Esophagus muscularis mucosa (tissue), 4 donors: Measurements from ENCODE around the gene NUBP2. TPM values are rescaled to one million over a fixed set of nuclear protein-coding genes. Genes with fewer than 3 reads are reported as not detected.

ENCODE experiments used
- DNase-seq: peaks from one replicate; pipeline ENCODE4 v3.0.0-alpha.2; 2017; ENCODE audit errors: extremely low spot score
- H3K27ac ChIP-seq, 4 donors: fragments of 200-600 bp; sonication (generic); replicated peaks in 1 of 4; 1 replicate in 3 of 4; 2 replicates in 1 of 4; pipeline ENCODE4 v1.5.1; 2016 to 2019; ENCODE audit warnings: mild to moderate bottlenecking in 1 of 4
- H3K27me3 ChIP-seq, 4 donors: fragments of 200-600 bp; sonication (generic); one replicate each; pipeline versions ENCODE4 v1.5.1 to v1.6.0; 2016 to 2019
- H3K36me3 ChIP-seq, 4 donors: fragments of 200-600 bp; sonication (generic); one replicate each; pipeline ENCODE4 v1.5.1; 2016 to 2019
- H3K4me1 ChIP-seq, 4 donors: fragments of 200-600 bp; sonication (generic); one replicate each; pipeline ENCODE4 v1.5.1; 2016 to 2019
- H3K4me3 ChIP-seq, 4 donors: fragments of 200-600 bp; sonication (generic); 1 replicate in 2 of 4; 2 replicates in 2 of 4; pipeline ENCODE4 v1.5.1; 2016 to 2019; ENCODE audit warnings: mild to moderate bottlenecking in 4 of 4, moderate library complexity in 1 of 4
- H3K9me3 ChIP-seq, 4 donors: fragments of 200-600 bp; sonication (generic); 1 replicate in 3 of 4; 2 replicates in 1 of 4; pipeline ENCODE4 v1.5.1; 2016 to 2019
- EP300 ChIP-seq: sonication (generic); formaldehyde crosslinking; IDR thresholded peaks from one replicate; pipeline ENCODE4 v1.6.1; 2017; ENCODE audit warnings: antibody characterized with exemption
- POLR2A ChIP-seq: fragments of 450-650 bp; IDR thresholded peaks from one replicate; pipeline ENCODE4 v1.6.1; 2017; ENCODE audit warnings: antibody characterized with exemption, moderate library complexity, mild to moderate bottlenecking, low read depth
- POLR2AphosphoS5 ChIP-seq, 2 donors: sonication (generic); formaldehyde crosslinking; IDR thresholded peaks; one replicate each; pipeline ENCODE4 v1.6.1; 2017; ENCODE audit warnings: antibody characterized with exemption in 2 of 2
- WGBS: methylation state at CpG from one replicate; pipeline ENCODE4 v1.1.5; 2018; 5-methylcytosine and 5-hydroxymethylcytosine counted together
- intact Hi-C: fragments of 100-400 bp; cut with DNase I; formaldehyde crosslinking; loops from one replicate; pipeline ENCODE4 v1.15.1; 2023
- total RNA-seq, 4 donors: library from RNA; depleted of rRNA; stranded (reverse); fragments of >200 nt; gene quantifications; one replicate each; pipeline versions ENCODE4 v1.1.0 to v1.2.1, GENCODE V29; 2016
- TF ChIP-seq, protein P1 (sequence below), 3 experiments: fragments of 200-600 bp in 2 of 3; fragments of 450-650 bp in 1 of 3; sonication (generic) in 2 of 3; IDR thresholded peaks; one replicate each; pipeline ENCODE4 v1.5.1; 2017 to 2019; ENCODE audit warnings: antibody characterized with exemption in 3 of 3, mild to moderate bottlenecking in 2 of 3, moderate library complexity in 1 of 3

The NUBP2 gene
- total RNA-seq, 4 donors from 2014 or later = 82.7 to 93.8 (median 87.6) TPM

DNA sequence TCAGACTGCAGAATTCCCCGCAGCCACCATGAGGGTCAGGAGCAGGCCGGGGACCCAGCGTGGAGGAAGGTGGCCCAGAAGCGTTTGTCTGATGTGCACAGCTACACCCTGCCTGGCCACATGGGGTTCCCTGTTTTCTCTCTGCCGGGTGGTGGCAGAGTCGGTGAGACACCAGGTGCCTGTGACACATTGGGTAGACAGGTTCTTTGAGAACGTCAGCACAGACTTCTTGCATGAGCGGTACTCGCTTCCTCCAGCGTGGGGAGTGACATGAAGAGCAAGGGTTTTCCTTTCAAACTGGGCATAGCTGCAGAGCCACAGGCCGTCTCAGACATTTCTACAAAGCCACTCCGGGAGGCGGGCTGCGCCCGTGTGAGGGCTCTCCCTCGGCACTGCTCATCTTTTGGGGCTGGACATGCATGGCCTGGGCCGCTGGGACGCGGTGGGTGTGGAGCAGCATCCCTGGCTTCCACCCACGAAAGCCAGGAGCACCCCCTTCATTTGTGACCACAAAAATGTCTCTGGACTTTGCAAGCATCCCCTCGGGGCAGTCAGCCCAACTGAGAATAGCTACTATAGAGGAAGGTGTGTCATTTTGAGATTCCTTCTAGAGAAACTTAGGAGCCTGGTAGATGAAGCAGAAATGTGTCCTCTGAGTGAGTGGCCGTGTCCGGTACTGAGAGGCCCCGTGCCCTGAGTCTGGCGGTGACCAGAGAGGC lies 37.4 kb upstream of the NUBP2 start:
- Histone ChIP-seq H3K9me3 (no peaks in the 10 kb centered on the region), H3K4me3 (no peak overlapping the region), H3K36me3 (peaks cover 34 to 96% (median 91%) of the 10 kb centered on the region in 4 donors), H3K27me3 (no peaks in the 10 kb centered on the region), H3K27ac (no peak overlapping the region), H3K4me1 (no peaks in the 10 kb centered on the region)
- no peak for TF ChIP-seq POLR2AphosphoS5 (IDR thresholded peaks at IDR 0.05)
- TF ChIP-seq EP300 = no peak
- TF ChIP-seq, protein P1, sequence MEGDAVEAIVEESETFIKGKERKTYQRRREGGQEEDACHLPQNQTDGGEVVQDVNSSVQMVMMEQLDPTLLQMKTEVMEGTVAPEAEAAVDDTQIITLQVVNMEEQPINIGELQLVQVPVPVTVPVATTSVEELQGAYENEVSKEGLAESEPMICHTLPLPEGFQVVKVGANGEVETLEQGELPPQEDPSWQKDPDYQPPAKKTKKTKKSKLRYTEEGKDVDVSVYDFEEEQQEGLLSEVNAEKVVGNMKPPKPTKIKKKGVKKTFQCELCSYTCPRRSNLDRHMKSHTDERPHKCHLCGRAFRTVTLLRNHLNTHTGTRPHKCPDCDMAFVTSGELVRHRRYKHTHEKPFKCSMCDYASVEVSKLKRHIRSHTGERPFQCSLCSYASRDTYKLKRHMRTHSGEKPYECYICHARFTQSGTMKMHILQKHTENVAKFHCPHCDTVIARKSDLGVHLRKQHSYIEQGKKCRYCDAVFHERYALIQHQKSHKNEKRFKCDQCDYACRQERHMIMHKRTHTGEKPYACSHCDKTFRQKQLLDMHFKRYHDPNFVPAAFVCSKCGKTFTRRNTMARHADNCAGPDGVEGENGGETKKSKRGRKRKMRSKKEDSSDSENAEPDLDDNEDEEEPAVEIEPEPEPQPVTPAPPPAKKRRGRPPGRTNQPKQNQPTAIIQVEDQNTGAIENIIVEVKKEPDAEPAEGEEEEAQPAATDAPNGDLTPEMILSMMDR (IDR thresholded peaks at IDR 0.05) = no peak
- no peak for TF ChIP-seq POLR2A
- WGBS = 92% methylated on average over 25 of the region's 25 CpGs
- no peak for DNase-seq
- intact Hi-C loops = no loop called here

DNA sequence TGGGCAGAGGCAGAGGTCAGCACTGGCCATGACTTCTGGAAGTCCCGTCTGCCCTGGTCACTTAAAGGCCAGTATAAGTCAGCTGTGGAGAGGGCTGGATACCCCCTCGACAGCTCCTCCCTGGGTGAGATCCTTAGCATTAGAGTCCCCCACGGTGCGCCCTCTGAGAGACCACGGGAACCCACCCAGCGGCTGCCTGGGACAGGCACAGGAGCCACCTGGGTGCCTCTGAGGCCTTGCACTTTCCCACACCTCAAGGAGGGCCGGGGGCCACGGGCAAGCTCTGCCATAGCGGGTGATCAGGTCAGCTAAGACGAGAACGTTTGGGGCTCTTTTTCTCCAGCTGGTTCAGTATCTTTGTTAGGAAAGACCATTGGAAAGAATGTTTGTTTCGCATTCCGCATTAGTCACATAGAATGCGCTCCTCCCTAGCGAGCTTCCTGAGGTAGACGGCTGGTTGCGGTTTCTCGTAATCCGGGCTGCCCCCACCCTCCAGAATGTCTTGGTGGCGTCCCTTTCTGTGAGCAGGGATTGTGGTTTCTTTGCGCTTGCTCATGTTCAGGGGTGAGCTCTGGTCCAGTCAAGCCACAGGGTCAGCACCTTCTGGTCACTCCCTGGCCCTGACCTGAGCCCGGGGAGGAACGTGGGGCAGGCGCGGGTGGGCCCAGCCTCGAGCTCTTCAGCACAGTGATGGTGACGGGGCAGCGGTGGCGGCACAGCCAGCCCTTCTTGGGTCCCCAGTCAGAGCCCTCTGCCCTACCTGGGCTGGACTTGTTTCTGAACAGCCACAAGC lies 36.7 kb upstream of the NUBP2 start:
- no peaks in the 10 kb centered on the region for H3K4me1 ChIP-seq
- intact Hi-C loops = no loop called here
- H3K9me3 ChIP-seq = no peaks in the 10 kb centered on the region
- no peak for TF ChIP-seq POLR2A
- TF ChIP-seq POLR2AphosphoS5 (IDR thresholded peaks at IDR 0.05) = no peak
- TF ChIP-seq EP300 = no peak
- peaks cover 40 to 96% (median 91%) of the 10 kb centered on the region in 4 donors for H3K36me3 ChIP-seq
- 94% methylated on average over 24 of the region's 29 CpGs for WGBS
- H3K27ac ChIP-seq = no peak overlapping the region
- no peaks in the 10 kb centered on the region for H3K27me3 ChIP-seq
- no peak for DNase-seq
- no peak overlapping the region for H3K4me3 ChIP-seq

DNA sequence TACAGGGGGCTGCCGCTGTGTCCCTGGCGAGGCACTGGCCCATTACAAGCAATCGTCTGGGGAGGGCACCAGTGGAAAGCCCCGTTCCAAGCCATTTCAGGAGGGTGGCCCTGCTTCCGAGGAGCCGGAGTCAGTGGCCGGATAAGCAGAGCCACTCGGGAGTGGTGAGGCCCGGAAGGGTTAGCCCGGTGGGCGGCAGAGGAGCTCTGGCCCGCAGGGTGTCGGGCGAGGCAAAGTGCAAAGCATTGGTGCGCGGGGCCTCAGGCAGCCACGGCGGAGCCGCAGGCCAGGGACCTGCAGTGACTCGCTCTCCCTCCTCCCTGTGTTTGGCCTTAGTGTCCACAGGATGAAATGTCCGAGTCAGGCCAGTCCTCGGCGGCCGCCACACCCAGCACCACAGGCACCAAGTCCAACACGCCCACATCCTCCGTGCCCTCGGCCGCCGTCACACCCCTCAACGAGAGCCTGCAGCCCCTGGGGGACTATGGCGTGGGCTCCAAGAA lies 36.0 kb upstream of the NUBP2 start:
- Histone ChIP-seq H3K36me3 (peaks cover 39 to 96% (median 91%) of the 10 kb centered on the region in 4 donors), H3K27me3 (no peaks in the 10 kb centered on the region), H3K4me3 (no peak overlapping the region), H3K9me3 (no peaks in the 10 kb centered on the region), H3K4me1 (no peaks in the 10 kb centered on the region), H3K27ac (no peak overlapping the region)
- TF ChIP-seq, protein P1 (IDR thresholded peaks at IDR 0.05) = no peak
- no peak for TF ChIP-seq POLR2AphosphoS5 (IDR thresholded peaks at IDR 0.05)
- TF ChIP-seq EP300 = no peak
- no peak for TF ChIP-seq POLR2A
- intact Hi-C loops = no loop called here
- WGBS = 80% methylated on average over 9 of the region's 31 CpGs
- no peak for DNase-seq

DNA sequence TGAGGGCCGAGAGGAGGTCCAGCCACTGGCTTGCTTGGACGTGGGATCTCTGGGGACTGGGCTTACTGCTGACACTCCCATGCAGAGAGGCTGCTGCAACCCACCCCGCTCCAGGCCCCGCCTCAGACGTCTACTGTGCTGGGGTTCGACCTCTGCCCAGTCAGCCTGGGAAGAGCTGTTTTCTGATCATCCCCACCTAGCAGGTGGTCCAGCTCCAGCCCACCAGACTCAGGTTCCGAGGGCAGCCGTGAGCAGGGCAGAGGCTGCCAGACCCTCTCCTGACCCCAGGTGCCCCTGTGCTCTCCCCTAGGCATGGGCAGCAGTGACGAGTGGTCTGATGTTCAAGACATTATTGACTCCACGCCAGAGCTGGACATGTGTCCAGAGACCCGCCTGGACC lies 34.8 kb upstream of the NUBP2 start:
- intact Hi-C loops = no loop called here
- Histone ChIP-seq H3K27ac (no peak overlapping the region), H3K27me3 (no peaks in the 10 kb centered on the region), H3K4me3 (no peak overlapping the region), H3K9me3 (no peaks in the 10 kb centered on the region), H3K36me3 (peaks cover 47 to 100% (median 99%) of the 10 kb centered on the region in 4 donors), H3K4me1 (no peaks in the 10 kb centered on the region)
- no peak for DNase-seq
- TF ChIP-seq POLR2AphosphoS5 (IDR thresholded peaks at IDR 0.05) = no peak
- 83% methylated on average over 2 of the region's 11 CpGs for WGBS

DNA sequence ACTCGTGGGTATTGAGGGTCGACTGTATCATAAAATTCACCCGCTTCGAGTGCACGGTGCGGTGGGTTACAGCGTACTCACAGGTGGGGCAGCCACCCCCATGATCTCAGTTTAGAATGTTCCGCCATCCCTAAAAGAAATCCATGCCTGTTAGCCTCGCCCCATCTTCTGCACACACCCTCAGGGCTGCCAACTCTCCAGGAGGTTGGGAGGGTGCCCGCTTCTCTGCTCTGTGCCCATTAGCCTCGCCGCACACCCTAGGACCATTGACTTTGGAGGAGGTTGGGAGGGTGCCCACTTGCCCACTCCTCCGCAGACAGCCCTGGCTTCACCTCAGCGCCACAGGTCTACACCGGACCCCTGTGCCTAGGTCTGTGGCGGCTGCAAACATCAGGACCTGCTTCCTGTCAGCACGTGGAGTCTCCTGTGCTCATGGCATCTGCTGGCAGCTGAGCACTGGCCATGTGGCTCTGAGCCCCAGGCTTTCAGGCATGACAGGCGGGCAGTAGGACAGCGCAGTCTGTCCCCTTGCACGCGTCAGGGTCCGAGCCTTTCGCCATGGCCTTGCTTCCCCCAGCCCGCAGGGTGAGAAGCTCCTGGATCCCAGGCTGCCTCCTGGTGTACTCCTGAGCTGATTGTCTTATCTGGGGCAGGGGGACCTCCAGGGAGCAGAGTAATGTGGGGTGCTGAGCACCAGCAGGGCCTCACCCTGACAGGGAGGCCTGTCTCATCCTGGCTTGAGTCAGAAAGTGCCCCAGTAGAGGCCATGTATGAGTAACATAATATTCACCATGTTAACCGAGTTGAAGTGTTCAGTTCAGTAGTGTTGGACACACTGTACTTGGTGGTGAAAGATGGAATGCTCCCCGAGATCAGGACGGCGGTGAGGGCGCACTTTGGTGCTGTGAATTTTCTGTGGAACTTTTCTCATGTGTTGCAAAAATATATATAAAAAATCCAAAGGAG lies 33.3 kb upstream of the NUBP2 start:
- no peaks in the 10 kb centered on the region for H3K4me1 ChIP-seq
- H3K36me3 ChIP-seq = peaks cover 49 to 100% (median 96%) of the 10 kb centered on the region in 4 donors
- no peak overlapping the region for H3K4me3 ChIP-seq
- H3K27ac ChIP-seq = no peak overlapping the region
- H3K9me3 ChIP-seq = no peaks in the 10 kb centered on the region
- no peaks in the 10 kb centered on the region for H3K27me3 ChIP-seq
- no peak for TF ChIP-seq POLR2A
- TF ChIP-seq POLR2AphosphoS5 (IDR thresholded peaks at IDR 0.05) = no peak
- TF ChIP-seq, protein P1 (IDR thresholded peaks at IDR 0.05) = no peak
- no peak for TF ChIP-seq EP300
- no peak for DNase-seq
- intact Hi-C loops = no loop called here
- 96% methylated on average over 19 of the region's 29 CpGs for WGBS
